IMR-90 (cell line): Measurements from ENCODE around the gene FOXO1. TPM values are rescaled to one million over a fixed set of nuclear protein-coding genes. Genes with fewer than 3 reads are reported as not detected.

ENCODE experiments used
- ATAC-seq: fragments of 200-7000 bp; cut with Tn5 transposase; 2 replicates; pipeline ENCODE4 v1.9.1; 2020; ENCODE audit warnings: low read depth, mild to moderate bottlenecking, moderate library complexity
- BruUV-seq: library from RNA; stranded (reverse); fragments of 400-500 nt; replicated peaks from 2 replicates; lab custom pipeline; 2021; lab: Mats Ljungman, UMichigan
- CTCF ChIA-PET: fragments of 300-600 bp; formaldehyde crosslinking; extraction: SDS; loops from one replicate; lab custom pipeline; 2021; ENCODE audit warnings: antibody characterized with exemption; lab: Yijun Ruan, JAX
- POLR2A ChIA-PET: fragments of 300-600 bp; sonication (Branson Sonifier 250); formaldehyde crosslinking; loops from one replicate; lab custom pipeline; 2022; ENCODE audit warnings: antibody characterized with exemption; ENCODE audit not compliant: unreplicated experiment; lab: Charles Lee
- DNase-seq: peaks from one replicate; pipeline ENCODE4 v3.0.0; 2013
- H2AFZ ChIP-seq: replicated peaks from 2 replicates; pipeline ENCODE3; 2013; ENCODE audit warnings: low read length, mild to moderate bottlenecking; ENCODE audit not compliant: poor library complexity
- H2AK5ac ChIP-seq: 2 replicates; pipeline ENCODE4 v1.6.1; 2013; ENCODE audit warnings: low read depth, low read length, inconsistent platforms
- H2AK9ac ChIP-seq: replicated peaks from 2 replicates; pipeline ENCODE3; 2013; ENCODE audit warnings: mild to moderate bottlenecking, low read depth, low read length, moderate library complexity; ENCODE audit not compliant: poor library complexity
- H2BK120ac ChIP-seq: 2 replicates; pipeline ENCODE4 v1.6.1; 2013; ENCODE audit warnings: low read depth, low read length, inconsistent platforms
- H2BK15ac ChIP-seq: 3 replicates; pipeline ENCODE4 v1.6.1; 2013; ENCODE audit warnings: low read depth, low read length, inconsistent platforms
- H2BK20ac ChIP-seq: 2 replicates; pipeline ENCODE4 v1.6.1; 2013; ENCODE audit warnings: low read depth, mild to moderate bottlenecking, inconsistent platforms, low read length, moderate library complexity
- H2BK5ac ChIP-seq: 2 replicates; pipeline ENCODE4 v1.6.1; 2013; ENCODE audit warnings: mild to moderate bottlenecking, low read depth, low read length, inconsistent platforms; ENCODE audit not compliant: poor library complexity, severe bottlenecking
- H3K14ac ChIP-seq: replicated peaks from 2 replicates; pipeline ENCODE4 v1.6.1; 2013; ENCODE audit warnings: low read depth, low read length, inconsistent platforms
- H3K18ac ChIP-seq: 2 replicates; pipeline ENCODE4 v1.6.1; 2013; ENCODE audit warnings: low read depth, low read length, control low read depth
- H3K23ac ChIP-seq: 2 replicates; pipeline ENCODE4 v1.6.1; 2013; ENCODE audit warnings: low read depth, low read length, inconsistent platforms
- H3K27ac ChIP-seq: 2 replicates; pipeline ENCODE4 v1.5.1; 2013; ENCODE audit warnings: mild to moderate bottlenecking, control low read depth, low read length; ENCODE audit not compliant: insufficient read depth
- H3K27me3 ChIP-seq: 2 replicates; pipeline ENCODE4 v1.6.1; 2013; ENCODE audit warnings: low read length; ENCODE audit not compliant: control insufficient read depth, insufficient read depth
- H3K36me3 ChIP-seq: 2 replicates; pipeline ENCODE4 v1.6.1; 2013; ENCODE audit warnings: low read length, mixed read lengths; ENCODE audit not compliant: control insufficient read depth, insufficient read depth
- H3K4ac ChIP-seq: 2 replicates; pipeline ENCODE4 v1.6.1; 2013; ENCODE audit warnings: low read depth, low read length, inconsistent platforms
- H3K4me1 ChIP-seq: 2 replicates; pipeline ENCODE4 v1.6.1; 2013; ENCODE audit warnings: low read length, mixed read lengths; ENCODE audit not compliant: control insufficient read depth, insufficient read depth
- H3K4me2 ChIP-seq: 2 replicates; pipeline ENCODE4 v1.6.1; 2013; ENCODE audit warnings: low read depth, mild to moderate bottlenecking, control low read depth, low read length, moderate library complexity
- H3K4me3 ChIP-seq: 2 replicates; pipeline ENCODE4 v1.5.1; 2013; ENCODE audit warnings: low read depth, mild to moderate bottlenecking, control low read depth, low read length, moderate library complexity; ENCODE audit not compliant: insufficient read depth
- H3K56ac ChIP-seq: 2 replicates; pipeline ENCODE4 v1.6.1; 2013; ENCODE audit warnings: low read length, inconsistent platforms; ENCODE audit not compliant: insufficient read depth; ENCODE audit errors: extremely low read depth
- H3K79me1 ChIP-seq, 2 experiments: 2 replicates each; pipeline ENCODE4 v1.6.1; 2013; ENCODE audit warnings: low read length in 2 of 2, inconsistent platforms in 1 of 2, low read depth in 1 of 2
- H3K9ac ChIP-seq: 2 replicates; pipeline ENCODE4 v1.6.1; 2013; ENCODE audit warnings: low read depth, low read length, control low read depth
- H3K9me1 ChIP-seq: 2 replicates; pipeline ENCODE4 v1.6.1; 2013; ENCODE audit warnings: low read length, inconsistent platforms; ENCODE audit not compliant: insufficient read depth
- H3K9me3 ChIP-seq: 2 replicates; pipeline ENCODE4 v1.6.1; 2013; ENCODE audit warnings: low read length; ENCODE audit not compliant: control insufficient read depth, insufficient read depth
- H4K20me1 ChIP-seq: 2 replicates; pipeline ENCODE4 v1.6.1; 2013; ENCODE audit warnings: low read length, inconsistent platforms; ENCODE audit not compliant: insufficient read depth
- H4K5ac ChIP-seq: 2 replicates; pipeline ENCODE4 v1.6.1; 2013; ENCODE audit warnings: mild to moderate bottlenecking, low read depth, low read length, control low read depth
- H4K8ac ChIP-seq, 2 experiments: 2 replicates each; pipeline ENCODE4 v1.6.1; 2013; ENCODE audit warnings: low read depth in 2 of 2, low read length in 2 of 2, control low read depth in 1 of 2, inconsistent platforms in 1 of 2
- H4K91ac ChIP-seq: 2 replicates; pipeline ENCODE4 v1.6.1; 2013; ENCODE audit warnings: low read depth, low read length, inconsistent platforms; ENCODE audit not compliant: insufficient read depth
- BHLHE40 ChIP-seq: fragments of 150-350 bp; IDR thresholded peaks from 2 replicates; pipeline ENCODE4 v1.6.1; 2016; ENCODE audit warnings: mild to moderate bottlenecking, low read depth, low read length
- CEBPB ChIP-seq: IDR thresholded peaks from 2 replicates; pipeline ENCODE4 v1.6.1; 2012; ENCODE audit warnings: low read depth, low read length, improper control_type of control experiment
- MXI1 ChIP-seq: IDR thresholded peaks from 2 replicates; pipeline ENCODE4 v1.6.1; 2012; ENCODE audit warnings: low read depth, mild to moderate bottlenecking, low read length, moderate library complexity, borderline replicate concordance
- POLR2A ChIP-seq: IDR thresholded peaks from 2 replicates; pipeline ENCODE4 v1.6.1; 2012; ENCODE audit warnings: mild to moderate bottlenecking, low read depth, low read length
- SMC3 ChIP-seq: fragments of 150-350 bp; IDR thresholded peaks from 2 replicates; pipeline ENCODE4 v1.6.1; 2016; ENCODE audit warnings: low read depth, mild to moderate bottlenecking, antibody characterized with exemption, low read length, moderate library complexity
- WGBS, 2 experiments: methylation state at CpG; one replicate each; pipeline versions ENCODE4 v1.1.5 to v1.1.7; 2013; ENCODE audit warnings: missing lambda C conversion rate in 2 of 2; ENCODE audit not compliant: insufficient read length in 1 of 2; ENCODE audit errors: extremely low coverage in 2 of 2; 5-methylcytosine and 5-hydroxymethylcytosine counted together
- dilution Hi-C: fragments of 300-500 bp; cut with HindIII; formaldehyde crosslinking; loops from one replicate; pipeline ENCODE4 v1.14.3; 2018; ENCODE audit warnings: low sequenced_read_pairs; ENCODE audit not compliant: unreplicated experiment
- in situ Hi-C: fragments of 300-500 bp; cut with MboI; formaldehyde crosslinking; loops from 3 replicates; pipeline ENCODE4 v1.14.3; 2019; ENCODE audit warnings: low sequenced_read_pairs, inconsistent platforms, mixed read lengths
- intact Hi-C: fragments of 100-400 bp; cut with micrococcal nuclease; formaldehyde crosslinking; loops from 2 replicates; pipeline ENCODE4 v1.10.0; 2022
- polyA plus RNA-seq, 3 experiments: library from polyadenylated mRNA; depleted of rRNA; stranded (reverse); fragments of >200 nt; gene quantifications; 2 replicates each; pipeline ENCODE4 v1.2.3, GENCODE V29; 2012; ENCODE audit warnings: low replicate concordance in 1 of 3
- total RNA-seq: library from RNA; depleted of rRNA; stranded (reverse); fragments of >200 nt; gene quantifications from 2 replicates; pipeline ENCODE4 v1.2.3, GENCODE V29; 2012
- TF ChIP-seq, protein P1 (sequence below): conservative IDR thresholded peaks from 2 replicates; pipeline ENCODE4 v1.5.1; 2012; ENCODE audit warnings: mild to moderate bottlenecking, low read depth, low read length, improper control_type of control experiment

The FOXO1 gene
- total and polyA plus RNA-seq, 2 of the 4 experiments (the other 2 are of a cell fraction): 0.12 to 0.18 TPM

DNA sequence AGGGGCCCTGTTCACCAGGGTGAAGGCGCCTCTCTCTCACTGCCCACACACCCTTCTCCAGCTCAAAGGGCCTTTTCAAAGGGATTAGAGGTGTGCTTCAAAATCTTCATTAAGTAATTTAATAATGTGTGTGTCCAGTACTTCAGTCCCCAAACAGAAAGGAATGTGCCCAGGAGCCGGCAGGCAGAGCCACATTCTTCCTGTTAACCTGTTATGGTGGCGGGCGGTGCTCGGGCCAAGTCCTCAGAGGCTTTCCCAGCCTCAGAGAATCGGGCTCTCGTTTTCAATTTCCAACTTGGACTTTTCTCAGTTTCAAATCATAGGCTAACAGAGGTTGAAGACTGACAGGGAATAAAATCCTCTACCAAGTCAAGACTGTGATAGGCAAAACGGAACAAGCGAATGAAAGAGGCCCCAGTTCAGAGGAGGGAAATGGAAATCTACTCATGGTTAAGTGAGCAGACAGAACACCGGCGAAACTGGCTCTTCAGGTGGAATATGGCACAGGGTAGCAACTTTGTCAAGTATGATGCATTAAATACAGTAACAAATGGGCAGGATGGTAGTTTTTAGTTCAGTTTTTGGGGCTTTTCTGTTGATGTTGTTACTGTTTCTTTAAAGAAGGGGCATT lies 68.6 kb downstream of the FOXO1 start:
- Histone ChIP-seq H3K79me1 (no peaks in the 10 kb centered on the region), H3K27ac (no peak overlapping the region), H2BK20ac (no peak overlapping the region), H4K91ac (no peak overlapping the region), H2BK120ac (no peak overlapping the region), H3K18ac (no peak overlapping the region), H3K4me1 (no peaks in the 10 kb centered on the region), H2BK15ac (no peak overlapping the region), H2AK9ac (no peak overlapping the region), H3K36me3 (no peaks in the 10 kb centered on the region), H3K4me3 (no peak overlapping the region), H3K14ac (no peak overlapping the region), H4K20me1 (no peaks in the 10 kb centered on the region), H3K9me1 (no peaks in the 10 kb centered on the region), H3K4ac (no peak overlapping the region), H3K9me3 (no peaks in the 10 kb centered on the region), H3K23ac (no peak overlapping the region), H3K9ac (no peak overlapping the region), H3K56ac (no peak overlapping the region), H2AFZ (no peak overlapping the region), H3K27me3 (no peaks in the 10 kb centered on the region; the same call in 1 of the 2 replicates), H2BK5ac (no peak overlapping the region), H3K4me2 (no peak overlapping the region), H2AK5ac (no peak overlapping the region), H4K5ac (no peak overlapping the region), H4K8ac (no peak overlapping the region)
- TF ChIP-seq SMC3 (no peak), POLR2A (no peak), BHLHE40 (no peak), MXI1 (no peak), CEBPB (no peak)
- TF ChIP-seq, protein P1, sequence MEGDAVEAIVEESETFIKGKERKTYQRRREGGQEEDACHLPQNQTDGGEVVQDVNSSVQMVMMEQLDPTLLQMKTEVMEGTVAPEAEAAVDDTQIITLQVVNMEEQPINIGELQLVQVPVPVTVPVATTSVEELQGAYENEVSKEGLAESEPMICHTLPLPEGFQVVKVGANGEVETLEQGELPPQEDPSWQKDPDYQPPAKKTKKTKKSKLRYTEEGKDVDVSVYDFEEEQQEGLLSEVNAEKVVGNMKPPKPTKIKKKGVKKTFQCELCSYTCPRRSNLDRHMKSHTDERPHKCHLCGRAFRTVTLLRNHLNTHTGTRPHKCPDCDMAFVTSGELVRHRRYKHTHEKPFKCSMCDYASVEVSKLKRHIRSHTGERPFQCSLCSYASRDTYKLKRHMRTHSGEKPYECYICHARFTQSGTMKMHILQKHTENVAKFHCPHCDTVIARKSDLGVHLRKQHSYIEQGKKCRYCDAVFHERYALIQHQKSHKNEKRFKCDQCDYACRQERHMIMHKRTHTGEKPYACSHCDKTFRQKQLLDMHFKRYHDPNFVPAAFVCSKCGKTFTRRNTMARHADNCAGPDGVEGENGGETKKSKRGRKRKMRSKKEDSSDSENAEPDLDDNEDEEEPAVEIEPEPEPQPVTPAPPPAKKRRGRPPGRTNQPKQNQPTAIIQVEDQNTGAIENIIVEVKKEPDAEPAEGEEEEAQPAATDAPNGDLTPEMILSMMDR: no peak
- intact Hi-C loops: no loop called here
- ChIA-PET POLR2A (no interaction called here), CTCF (no interaction called here)
- in situ Hi-C loops: no loop called here
- WGBS, 2 experiments: no CpG with 5 or more reads among the region's 11 CpGs
- no peak for DNase-seq
- dilution Hi-C loops: no loop called here
- no peak for ATAC-seq
- no TSS peak for BruUV-seq
